ENCODE results near the gene PAX5. TPM values are rescaled to one million over a fixed set of nuclear protein-coding genes. Genes with fewer than 3 reads are reported as not detected.

The PAX5 gene
- total RNA-seq, 6 experiments from 2014 or later, result not detected

DNA sequence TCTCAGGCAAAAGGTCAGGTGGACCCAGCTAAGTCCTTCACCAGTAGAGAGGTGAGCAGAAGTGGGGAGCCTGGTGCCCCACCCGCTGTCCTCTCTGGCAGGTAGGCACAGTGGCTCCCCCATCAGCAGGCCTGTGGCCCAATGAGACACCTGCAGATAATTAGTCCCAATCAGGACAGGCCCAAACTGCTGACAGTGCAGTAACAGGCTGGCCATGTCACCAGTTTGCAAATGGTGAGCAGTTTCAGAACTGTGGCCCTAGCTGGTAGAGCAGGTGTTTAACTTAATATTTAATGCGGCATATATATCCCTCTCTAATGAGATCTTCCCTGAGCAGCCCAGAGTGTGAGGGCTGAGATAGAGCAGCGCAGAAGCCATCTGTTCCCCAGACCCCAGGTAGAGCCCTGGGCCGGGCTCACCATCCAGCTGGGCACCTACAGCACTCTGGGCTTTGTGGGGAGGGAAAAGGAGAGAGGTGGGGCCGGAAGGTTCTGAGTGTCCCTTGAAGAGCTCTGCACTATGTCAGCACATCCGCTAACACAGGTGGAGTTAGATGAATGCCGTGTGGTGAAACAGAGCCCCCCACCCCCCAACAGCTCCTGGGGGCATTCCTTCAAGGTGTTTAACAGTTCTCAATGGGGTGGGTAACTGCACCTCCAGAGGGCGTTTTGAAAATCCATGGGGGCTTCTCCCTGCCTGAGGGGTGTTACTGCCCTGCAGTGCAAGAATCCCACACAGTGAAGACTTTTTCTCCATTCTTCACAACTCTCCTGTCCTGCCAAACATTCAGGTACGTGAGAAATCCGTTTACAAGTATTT is 120.5 kb downstream of the PAX5 start:
- no peaks in the 10 kb centered on the region; the same call in 1 of the 2 replicates for H3K9me3 Mint-ChIP-seq
- no peaks in the 10 kb centered on the region; the same call in 1 of the 2 replicates for H3K36me3 Mint-ChIP-seq (ENCODE audit: low read depth)
- peaks cover 48% of the 10 kb centered on the region for H3K27me3 Mint-ChIP-seq (ENCODE audit: insufficient read depth)

DNA sequence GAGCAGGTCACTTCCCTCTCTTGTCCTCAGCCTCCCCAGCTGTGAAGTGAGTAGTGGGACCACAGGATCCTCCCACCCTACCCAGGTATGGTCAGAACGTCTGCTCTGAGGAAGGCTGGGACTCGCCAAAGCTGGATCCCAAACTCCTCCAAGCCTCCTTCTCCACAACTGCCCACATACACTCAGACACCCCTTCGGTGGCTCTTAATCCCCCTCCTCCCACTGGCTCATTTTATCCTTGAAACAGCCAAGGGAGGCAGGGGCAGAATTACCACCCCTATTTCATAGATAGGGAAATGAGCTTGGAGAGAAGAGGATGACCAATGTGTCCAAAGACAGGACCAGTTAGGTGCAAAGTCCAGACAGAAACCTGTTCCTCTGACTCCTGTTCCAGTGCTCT is 121.4 kb downstream of the PAX5 start:
- TF ChIP-seq, protein P1, sequence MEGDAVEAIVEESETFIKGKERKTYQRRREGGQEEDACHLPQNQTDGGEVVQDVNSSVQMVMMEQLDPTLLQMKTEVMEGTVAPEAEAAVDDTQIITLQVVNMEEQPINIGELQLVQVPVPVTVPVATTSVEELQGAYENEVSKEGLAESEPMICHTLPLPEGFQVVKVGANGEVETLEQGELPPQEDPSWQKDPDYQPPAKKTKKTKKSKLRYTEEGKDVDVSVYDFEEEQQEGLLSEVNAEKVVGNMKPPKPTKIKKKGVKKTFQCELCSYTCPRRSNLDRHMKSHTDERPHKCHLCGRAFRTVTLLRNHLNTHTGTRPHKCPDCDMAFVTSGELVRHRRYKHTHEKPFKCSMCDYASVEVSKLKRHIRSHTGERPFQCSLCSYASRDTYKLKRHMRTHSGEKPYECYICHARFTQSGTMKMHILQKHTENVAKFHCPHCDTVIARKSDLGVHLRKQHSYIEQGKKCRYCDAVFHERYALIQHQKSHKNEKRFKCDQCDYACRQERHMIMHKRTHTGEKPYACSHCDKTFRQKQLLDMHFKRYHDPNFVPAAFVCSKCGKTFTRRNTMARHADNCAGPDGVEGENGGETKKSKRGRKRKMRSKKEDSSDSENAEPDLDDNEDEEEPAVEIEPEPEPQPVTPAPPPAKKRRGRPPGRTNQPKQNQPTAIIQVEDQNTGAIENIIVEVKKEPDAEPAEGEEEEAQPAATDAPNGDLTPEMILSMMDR (IDR thresholded peaks at IDR 0.05), result no peak
- H3K36me3 Mint-ChIP-seq (ENCODE audit: low read depth), result no peaks in the 10 kb centered on the region; the same call in 1 of the 2 replicates
- H3K4me1 Mint-ChIP-seq (ENCODE audit: low read depth), result no peaks in the 10 kb centered on the region
- H3K27me3 Mint-ChIP-seq (ENCODE audit: insufficient read depth), result peaks cover 48% of the 10 kb centered on the region
- no peaks in the 10 kb centered on the region; the same call in 1 of the 2 replicates for H3K9me3 Mint-ChIP-seq
- H3K27ac Mint-ChIP-seq, result no peak overlapping the region
- DNase-seq, result no peak
- H3K4me3 Mint-ChIP-seq, result no peak overlapping the region

More for the DNA sequence above, 120.5 kb downstream of the PAX5 start:
- no peak overlapping the region for H3K4me3 Mint-ChIP-seq
- H3K4me1 Mint-ChIP-seq (ENCODE audit: low read depth), result no peaks in the 10 kb centered on the region
- no peak overlapping the region for H3K27ac Mint-ChIP-seq
- DNase-seq, result no peak
- TF ChIP-seq, protein P1 (IDR thresholded peaks at IDR 0.05), result peak; percentile 42; the same call in 1 of the 2 replicates

DNA sequence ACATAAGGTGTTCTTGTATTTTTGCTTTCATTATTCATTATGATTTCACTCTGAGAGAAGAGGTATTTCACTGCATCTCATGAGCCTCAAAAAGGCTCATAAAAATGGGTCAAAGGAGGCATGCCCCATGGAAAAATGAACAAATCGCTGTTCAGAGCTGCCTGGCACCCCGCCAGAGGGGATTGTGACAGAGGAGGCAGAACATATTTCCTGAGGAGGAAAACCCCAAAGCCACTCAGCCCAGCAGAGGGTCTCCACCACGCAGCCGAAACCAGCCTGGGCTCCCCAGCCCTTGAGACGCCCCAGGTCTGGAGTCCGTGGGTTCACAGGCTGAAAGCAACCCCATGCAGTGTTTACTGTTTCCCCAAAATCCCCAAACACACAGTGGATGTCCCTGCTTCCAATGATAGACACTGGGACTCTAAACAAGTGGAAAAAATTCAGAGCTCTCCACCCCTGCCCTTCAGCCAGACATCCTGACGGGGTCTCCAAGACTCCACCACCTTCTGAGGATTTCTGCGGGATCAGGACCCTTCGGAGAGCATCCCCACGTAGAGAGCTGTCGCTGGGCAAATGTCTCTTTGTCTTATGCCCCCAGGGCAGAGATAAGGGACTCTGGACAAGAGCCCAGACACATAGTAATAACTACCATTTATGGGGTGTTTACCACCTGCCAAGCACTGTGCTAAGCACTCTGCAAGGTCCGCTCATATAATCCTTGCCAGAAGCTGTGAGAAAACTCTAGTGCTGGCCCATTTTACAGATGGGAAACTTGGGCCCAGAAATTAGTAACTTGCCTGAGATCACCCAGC is 122.3 kb downstream of the PAX5 start:
- Mint-ChIP-seq H3K9me3 (no peaks in the 10 kb centered on the region; the same call in 1 of the 2 replicates), H3K4me3 (no peak overlapping the region)

DNA sequence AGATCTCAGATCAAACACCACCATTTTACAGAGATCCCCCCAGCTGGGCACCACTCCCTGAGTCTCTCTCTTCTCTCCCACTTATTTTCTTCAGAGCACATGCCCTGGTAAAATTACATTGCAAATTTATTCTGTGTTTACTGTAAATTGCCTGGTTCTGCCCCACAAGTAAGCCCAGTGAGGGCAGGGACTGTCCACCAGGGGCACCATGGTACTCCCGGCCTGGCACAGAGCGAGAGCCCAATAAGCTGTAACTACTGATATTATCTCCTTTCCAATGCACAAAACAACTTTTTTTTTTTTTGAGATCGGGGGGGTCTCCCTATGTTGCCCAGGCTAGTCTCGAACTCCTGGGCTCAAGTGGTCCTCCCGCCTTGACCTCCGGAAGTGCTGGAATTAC is 123.0 kb downstream of the PAX5 start:
- no peaks in the 10 kb centered on the region; the same call in 1 of the 2 replicates for H3K9me3 Mint-ChIP-seq
- H3K4me3 Mint-ChIP-seq, result no peak overlapping the region
- H3K4me1 Mint-ChIP-seq (ENCODE audit: low read depth), result no peaks in the 10 kb centered on the region
- no peaks in the 10 kb centered on the region; the same call in 1 of the 2 replicates for H3K36me3 Mint-ChIP-seq (ENCODE audit: low read depth)
- no peak for DNase-seq
- H3K27ac Mint-ChIP-seq, result no peak overlapping the region
- TF ChIP-seq, protein P1 (IDR thresholded peaks at IDR 0.05), result peak; percentile 15; the same call in 1 of the 2 replicates
- peaks cover 57% of the 10 kb centered on the region for H3K27me3 Mint-ChIP-seq (ENCODE audit: insufficient read depth)

More for the DNA sequence above, 122.3 kb downstream of the PAX5 start:
- no peak for DNase-seq
- TF ChIP-seq, protein P1 (IDR thresholded peaks at IDR 0.05), result no peak
- Mint-ChIP-seq H3K4me1 (ENCODE audit: low read depth) (no peaks in the 10 kb centered on the region), H3K36me3 (ENCODE audit: low read depth) (no peaks in the 10 kb centered on the region; the same call in 1 of the 2 replicates), H3K27ac (no peak overlapping the region), H3K27me3 (ENCODE audit: insufficient read depth) (peaks cover 49% of the 10 kb centered on the region)

DNA sequence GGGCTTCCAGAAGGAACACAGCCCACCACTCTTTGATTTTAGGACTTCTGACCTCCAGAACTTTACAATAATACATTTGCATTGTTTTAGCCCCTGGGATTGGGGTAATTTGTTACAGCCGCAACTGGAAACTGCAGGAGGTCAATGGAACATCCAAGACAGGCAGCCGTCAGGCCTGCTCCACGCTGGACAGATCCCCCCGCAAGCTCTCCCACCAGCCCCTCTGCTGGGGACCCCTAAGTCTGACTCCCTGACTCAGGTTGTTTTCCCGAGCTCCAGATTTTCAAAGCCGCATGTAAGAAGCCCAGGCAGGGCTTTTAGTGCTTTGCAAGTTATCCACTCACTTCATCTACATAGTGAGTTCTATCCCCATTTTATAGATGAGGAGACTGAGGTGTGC is 127.6 kb downstream of the PAX5 start:
- Mint-ChIP-seq H3K4me1 (ENCODE audit: low read depth) (no peaks in the 10 kb centered on the region), H3K36me3 (ENCODE audit: low read depth) (no peaks in the 10 kb centered on the region; the same call in 1 of the 2 replicates), H3K4me3 (no peak overlapping the region), H3K27ac (no peak overlapping the region), H3K9me3 (no peaks in the 10 kb centered on the region; the same call in 1 of the 2 replicates), H3K27me3 (ENCODE audit: insufficient read depth) (peaks cover 63% of the 10 kb centered on the region)
- TF ChIP-seq, protein P1 (IDR thresholded peaks at IDR 0.05), result no peak
- no peak for DNase-seq

Data from HFFc6 (cell line).